ENCODE data around the gene NAA38.

Gene NAA38

GRCh38 chr17:7852919-7853690 is 4.3 kb downstream of the NAA38 start:
- no peak for DNase-seq (ENCODE audit: low spot score)

GRCh38 chr17:7852262-7852670 is 5.1 kb downstream of the NAA38 start:
- DNase-seq (ENCODE audit: low spot score): no peak

GRCh38 chr17:7851438-7852261 is 5.7 kb downstream of the NAA38 start:
- peak; percentile 70 for DNase-seq (ENCODE audit: low spot score)

GRCh38 chr17:7850701-7851437 is 6.5 kb downstream of the NAA38 start:
- no peak for DNase-seq (ENCODE audit: low spot score)

GRCh38 chr17:7849751-7850504 is 7.4 kb downstream of the NAA38 start:
- DNase-seq (ENCODE audit: low spot score): no peak

GRCh38 chr17:7849130-7849750 is 8.1 kb downstream of the NAA38 start:
- DNase-seq (ENCODE audit: low spot score): no peak

GRCh38 chr17:7848739-7849129 is 8.6 kb downstream of the NAA38 start:
- no peak for DNase-seq (ENCODE audit: low spot score)

GRCh38 chr17:7848131-7848579 is 9.2 kb downstream of the NAA38 start:
- DNase-seq (ENCODE audit: low spot score): no peak

- DNase-seq (ENCODE audit: low spot score): no peak
Measured at GRCh38 chr17:7846765-7847661, 10.3 kb downstream of the NAA38 start.

GRCh38 chr17:7846063-7846735 is 11.2 kb downstream of the NAA38 start:
- no peak for DNase-seq (ENCODE audit: low spot score)

- DNase-seq (ENCODE audit: low spot score): no peak
Measured at GRCh38 chr17:7845359-7846062, 11.8 kb downstream of the NAA38 start.

- DNase-seq (ENCODE audit: low spot score): peak; percentile 96
Measured at GRCh38 chr17:7844292-7845154, 12.8 kb downstream of the NAA38 start.

- DNase-seq (ENCODE audit: low spot score): peak; percentile 82
Measured at GRCh38 chr17:7843536-7844291, 13.6 kb downstream of the NAA38 start.

GRCh38 chr17:7843257-7843535 is 14.2 kb downstream of the NAA38 start:
- DNase-seq (ENCODE audit: low spot score): no peak

- peak; percentile 39 for DNase-seq (ENCODE audit: low spot score)
Measured at GRCh38 chr17:7842380-7843256, 14.7 kb downstream of the NAA38 start.

- DNase-seq (ENCODE audit: low spot score): peak; percentile 80
Measured at GRCh38 chr17:7841915-7842379, 15.4 kb downstream of the NAA38 start.

Measured in HuH-7.5 (cell line).